ES-I3 (cell line): ENCODE measurements around the gene LONRF3.

Experiments
- H3K36me3 ChIP-seq: 2 replicates; pipeline ENCODE4 v1.6.1; 2013; ENCODE audit warnings: mild to moderate bottlenecking, low read length, control low read depth, moderate library complexity; ENCODE audit not compliant: insufficient read depth
- H3K4me1 ChIP-seq: 2 replicates; pipeline ENCODE4 v1.6.1; 2013; ENCODE audit warnings: mild to moderate bottlenecking, control low read depth, low read length; ENCODE audit not compliant: insufficient read depth
- H3K9ac ChIP-seq: 2 replicates; pipeline ENCODE4 v1.6.1; 2013; ENCODE audit warnings: low read depth, mild to moderate bottlenecking, low read length, moderate library complexity
- H3K9me3 ChIP-seq: 2 replicates; pipeline ENCODE4 v1.6.1; 2013; ENCODE audit warnings: mild to moderate bottlenecking, low read length, moderate library complexity; ENCODE audit not compliant: control insufficient read depth, insufficient read depth

The LONRF3 gene

GRCh38 chrX:119036107-119037029 lies 62.0 kb downstream of the LONRF3 start:
- no peak overlapping the region for H3K9ac ChIP-seq
- H3K4me1 ChIP-seq = 0 out of 2 replicates have a peak, but pooled peaks cover 5% of the 10 kb centered on the region
- no peaks in the 10 kb centered on the region for H3K36me3 ChIP-seq
- peaks cover 6% of the 10 kb centered on the region; the same call in 1 of the 2 replicates for H3K9me3 ChIP-seq

GRCh38 chrX:119040432-119040831 lies 66.0 kb downstream of the LONRF3 start:
- Histone ChIP-seq H3K9ac (no peak overlapping the region), H3K9me3 (no peaks in the 10 kb centered on the region), H3K36me3 (no peaks in the 10 kb centered on the region), H3K4me1 (0 out of 2 replicates have a peak, but pooled peaks cover 6% of the 10 kb centered on the region)

- Histone ChIP-seq H3K9ac (no peak overlapping the region), H3K9me3 (no peaks in the 10 kb centered on the region), H3K4me1 (0 out of 2 replicates have a peak, but pooled peaks cover 6% of the 10 kb centered on the region), H3K36me3 (no peaks in the 10 kb centered on the region)
Observed at GRCh38 chrX:119041175-119041574, 66.8 kb downstream of the LONRF3 start.

GRCh38 chrX:119042040-119042439 lies 67.6 kb downstream of the LONRF3 start:
- Histone ChIP-seq H3K9me3 (no peaks in the 10 kb centered on the region), H3K36me3 (no peaks in the 10 kb centered on the region), H3K4me1 (0 out of 2 replicates have a peak, but pooled peaks cover 6% of the 10 kb centered on the region), H3K9ac (no peak overlapping the region)

GRCh38 chrX:119042996-119043395 lies 68.6 kb downstream of the LONRF3 start:
- no peaks in the 10 kb centered on the region for H3K36me3 ChIP-seq
- H3K9ac ChIP-seq = no peak overlapping the region
- H3K4me1 ChIP-seq = 0 out of 2 replicates have a peak, but pooled peaks cover 6% of the 10 kb centered on the region
- H3K9me3 ChIP-seq = no peaks in the 10 kb centered on the region

- H3K4me1 ChIP-seq = 0 out of 2 replicates have a peak, but pooled peaks cover 6% of the 10 kb centered on the region
Observed at GRCh38 chrX:119045884-119046283, 71.5 kb downstream of the LONRF3 start.

GRCh38 chrX:119055687-119056086 lies 81.3 kb downstream of the LONRF3 start:
- Histone ChIP-seq H3K9ac (no peak overlapping the region), H3K9me3 (no peaks in the 10 kb centered on the region), H3K36me3 (no peaks in the 10 kb centered on the region), H3K4me1 (no peaks in the 10 kb centered on the region; the same call in 1 of the 2 replicates)

More at GRCh38 chrX:119045884-119046283, 71.5 kb downstream of the LONRF3 start:
- no peaks in the 10 kb centered on the region for H3K9me3 ChIP-seq
- no peaks in the 10 kb centered on the region for H3K36me3 ChIP-seq
- H3K9ac ChIP-seq = no peak overlapping the region

- no peaks in the 10 kb centered on the region for H3K36me3 ChIP-seq
- no peak overlapping the region for H3K9ac ChIP-seq
- peaks cover 5% of the 10 kb centered on the region; the same call in 1 of the 2 replicates for H3K4me1 ChIP-seq
- no peaks in the 10 kb centered on the region for H3K9me3 ChIP-seq
Observed at GRCh38 chrX:119062750-119063374, 88.4 kb downstream of the LONRF3 start.

GRCh38 chrX:119063428-119063827 lies 89.0 kb downstream of the LONRF3 start:
- Histone ChIP-seq H3K9ac (no peak overlapping the region), H3K9me3 (no peaks in the 10 kb centered on the region), H3K4me1 (peaks cover 5% of the 10 kb centered on the region; the same call in 1 of the 2 replicates), H3K36me3 (no peaks in the 10 kb centered on the region)

- H3K9ac ChIP-seq = no peak overlapping the region
- H3K4me1 ChIP-seq = peaks cover 5% of the 10 kb centered on the region; the same call in 1 of the 2 replicates
- no peaks in the 10 kb centered on the region for H3K9me3 ChIP-seq
- no peaks in the 10 kb centered on the region for H3K36me3 ChIP-seq
Observed at GRCh38 chrX:119067023-119067739, 92.8 kb downstream of the LONRF3 start.
